GM19239 (cell line): ENCODE measurements around the gene ITGB2.
"Not testable (repeated sequence)": the region's sequence is repeated elsewhere in the genome, so short reads cannot be mapped to it uniquely, and the experiment has no call there.

Experiments used
- DNase-seq: peaks from one replicate; pipeline ENCODE4 v3.0.0; 2011; ENCODE audit warnings: low spot score; ENCODE audit not compliant: insufficient read length
- FAIRE-seq: peaks from 2 replicates; lab custom pipeline; 2011; peaks lifted over from hg19 to GRCh38; lab: Jason Lieb, UNC

The ITGB2 gene

DNA sequence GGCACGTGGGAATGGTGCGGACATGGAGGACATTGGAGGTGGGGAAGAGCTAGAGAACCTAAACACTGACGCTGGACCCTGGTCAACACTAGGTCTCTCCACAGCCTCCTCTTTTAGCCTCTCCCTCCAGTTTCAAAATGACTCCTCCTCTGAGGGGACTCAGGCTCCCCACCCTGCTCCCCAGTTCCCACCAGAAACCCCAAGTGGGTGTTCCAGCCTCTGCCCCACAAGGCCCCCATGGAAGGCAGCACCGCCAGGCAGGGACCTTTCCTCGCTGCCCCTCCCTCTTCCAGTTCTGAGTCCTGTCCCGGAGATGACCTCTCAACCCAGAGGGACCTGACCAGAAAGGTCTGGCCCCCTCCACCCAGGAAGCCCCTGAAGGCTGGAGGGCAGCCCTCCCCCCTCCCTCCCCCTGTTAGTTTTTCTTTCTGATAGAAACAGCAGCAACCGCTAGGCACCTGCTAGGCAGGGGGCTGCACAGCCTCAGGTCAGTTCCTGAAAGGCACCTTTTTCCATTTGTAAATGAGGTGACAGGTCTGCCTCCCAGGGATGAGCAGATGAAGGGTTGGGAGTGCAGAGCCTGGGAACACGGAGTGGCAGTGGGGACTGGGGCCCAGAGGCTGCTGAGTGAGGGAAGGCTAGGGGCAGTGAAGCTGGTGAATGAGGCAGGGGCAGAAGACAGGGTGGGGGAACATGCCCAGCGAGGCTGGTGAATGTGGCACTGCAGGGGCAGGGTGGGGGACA lies 9.3 kb upstream of the ITGB2 start:
- peak; percentile 77 for FAIRE-seq
- DNase-seq: no peak

DNA sequence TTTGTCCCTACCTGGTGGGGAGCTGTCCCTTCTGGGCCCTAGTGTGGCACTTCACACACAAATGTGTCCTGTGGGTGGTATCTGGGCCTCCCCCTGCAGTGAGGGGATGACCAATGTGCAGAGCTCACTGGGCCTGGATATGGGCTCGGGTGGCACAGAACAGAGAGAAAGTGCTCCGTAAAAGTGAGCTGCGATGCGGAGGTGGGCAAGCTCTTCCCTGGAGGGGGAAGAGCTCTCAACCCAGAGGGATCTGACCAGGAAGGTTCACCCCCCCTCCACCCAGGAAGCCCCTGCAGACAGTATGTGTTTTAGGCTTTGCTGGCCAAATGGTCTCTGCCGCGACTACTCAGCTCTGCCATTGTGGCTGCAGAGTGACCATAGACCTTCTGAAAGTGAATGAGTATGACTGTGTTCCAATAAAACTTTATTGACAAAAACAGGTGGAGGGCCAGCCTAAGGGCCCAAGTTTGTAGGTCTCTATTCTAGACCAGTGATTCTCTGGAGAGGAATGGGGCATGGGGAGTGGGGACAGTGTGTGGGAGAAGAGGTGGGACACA lies 8.6 kb upstream of the ITGB2 start:
- FAIRE-seq (peak; percentile 81), DNase-seq (no peak)

DNA sequence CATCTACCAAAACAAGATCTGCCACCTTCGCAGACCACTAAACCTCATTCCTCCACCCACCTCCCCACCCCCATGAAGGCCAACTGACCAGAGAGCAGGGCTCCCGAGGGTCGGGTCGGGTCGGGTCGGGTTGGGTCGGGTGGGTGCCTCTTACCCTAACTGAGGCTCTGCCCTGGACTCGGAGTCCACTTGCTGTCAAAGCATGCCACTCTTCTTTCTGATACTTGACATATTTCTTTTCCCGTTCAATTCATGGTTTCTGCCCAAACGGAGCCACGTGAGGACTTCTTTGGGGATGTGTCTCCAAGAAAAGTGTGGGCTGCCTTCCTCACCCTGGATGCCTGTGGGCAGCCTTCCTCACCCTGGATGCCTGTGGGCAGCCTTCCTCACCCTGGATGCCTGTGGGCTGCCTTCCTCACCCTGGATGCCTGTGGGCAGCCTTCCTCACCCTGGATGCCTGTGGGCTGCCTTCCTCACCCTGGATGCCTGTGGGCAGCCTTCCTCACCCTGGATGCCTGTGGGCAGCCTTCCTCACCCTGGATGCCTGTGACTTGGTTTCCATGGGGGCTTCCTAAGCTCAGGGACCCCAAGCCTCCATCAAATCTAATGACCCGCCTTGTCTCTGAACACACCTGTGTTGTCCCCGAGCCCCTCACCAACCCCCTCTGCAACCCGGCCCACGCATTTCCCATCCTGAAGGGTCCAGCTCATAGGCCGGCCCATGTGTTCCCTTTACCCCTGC lies 8.0 kb upstream of the ITGB2 start:
- DNase-seq: not testable (repeated sequence)
- FAIRE-seq: peak; percentile 78

DNA sequence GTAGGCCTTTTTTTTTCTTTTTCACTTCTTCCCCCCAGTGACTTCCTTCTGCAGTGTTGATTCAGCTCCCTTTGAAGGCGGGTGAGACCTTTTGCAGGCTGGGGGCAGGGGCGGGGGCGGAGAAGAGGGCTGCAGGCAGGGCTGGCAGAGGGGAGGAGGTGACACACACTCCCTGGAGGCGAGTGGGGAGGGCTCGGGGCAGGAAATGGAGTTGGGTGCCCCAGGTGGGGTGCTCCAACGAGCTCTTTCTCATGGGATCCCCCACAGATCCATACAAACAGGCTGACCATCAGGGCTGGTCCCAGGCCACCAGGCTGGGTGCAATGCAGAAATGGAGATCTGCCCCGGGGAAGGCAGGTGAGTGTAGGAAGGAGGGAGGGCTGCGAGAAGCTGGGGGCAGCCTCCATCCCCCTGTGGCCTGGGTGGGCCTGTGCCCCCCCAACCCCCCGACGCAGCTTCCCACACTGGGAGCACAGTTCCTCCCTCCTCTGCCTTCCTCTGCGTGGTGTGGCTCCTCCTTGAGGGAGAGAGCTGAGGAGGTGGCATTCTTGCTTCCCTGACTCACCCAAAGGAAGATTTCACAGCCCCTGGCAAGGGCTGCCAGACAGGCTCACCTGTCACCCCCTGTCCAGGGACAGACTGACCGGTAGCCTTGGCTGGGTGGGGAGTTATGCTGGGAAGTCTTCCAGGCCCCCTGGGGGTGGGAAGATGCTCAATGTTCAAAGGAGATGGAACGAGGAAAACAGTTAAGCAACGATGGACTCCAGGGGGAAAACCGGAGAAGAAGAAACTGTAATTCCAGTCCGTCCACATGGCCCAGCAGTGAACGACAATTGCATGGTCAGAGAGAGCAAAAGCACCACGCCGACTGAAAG lies 7.1 kb upstream of the ITGB2 start:
- no peak for DNase-seq

DNA sequence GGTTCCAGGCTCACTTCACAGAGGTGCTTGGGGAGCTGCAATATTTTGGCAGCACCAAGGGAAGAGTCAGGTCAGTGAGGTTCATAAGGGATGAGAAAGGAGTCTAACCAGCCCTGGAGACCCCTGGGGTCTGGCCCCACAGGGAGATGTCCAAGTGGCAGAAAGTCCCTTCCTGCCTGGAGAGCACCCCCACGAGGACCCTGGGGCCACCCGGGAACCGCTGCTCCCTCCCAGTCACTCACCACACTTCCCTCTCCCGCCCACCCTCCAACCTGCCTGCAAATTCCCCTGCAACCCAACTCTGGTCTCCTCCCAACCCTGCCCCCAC lies 6.5 kb upstream of the ITGB2 start:
- FAIRE-seq (no peak), DNase-seq (no peak)

More for the DNA sequence above, 7.1 kb upstream of the ITGB2 start:
- peak; percentile 98 for FAIRE-seq

DNA sequence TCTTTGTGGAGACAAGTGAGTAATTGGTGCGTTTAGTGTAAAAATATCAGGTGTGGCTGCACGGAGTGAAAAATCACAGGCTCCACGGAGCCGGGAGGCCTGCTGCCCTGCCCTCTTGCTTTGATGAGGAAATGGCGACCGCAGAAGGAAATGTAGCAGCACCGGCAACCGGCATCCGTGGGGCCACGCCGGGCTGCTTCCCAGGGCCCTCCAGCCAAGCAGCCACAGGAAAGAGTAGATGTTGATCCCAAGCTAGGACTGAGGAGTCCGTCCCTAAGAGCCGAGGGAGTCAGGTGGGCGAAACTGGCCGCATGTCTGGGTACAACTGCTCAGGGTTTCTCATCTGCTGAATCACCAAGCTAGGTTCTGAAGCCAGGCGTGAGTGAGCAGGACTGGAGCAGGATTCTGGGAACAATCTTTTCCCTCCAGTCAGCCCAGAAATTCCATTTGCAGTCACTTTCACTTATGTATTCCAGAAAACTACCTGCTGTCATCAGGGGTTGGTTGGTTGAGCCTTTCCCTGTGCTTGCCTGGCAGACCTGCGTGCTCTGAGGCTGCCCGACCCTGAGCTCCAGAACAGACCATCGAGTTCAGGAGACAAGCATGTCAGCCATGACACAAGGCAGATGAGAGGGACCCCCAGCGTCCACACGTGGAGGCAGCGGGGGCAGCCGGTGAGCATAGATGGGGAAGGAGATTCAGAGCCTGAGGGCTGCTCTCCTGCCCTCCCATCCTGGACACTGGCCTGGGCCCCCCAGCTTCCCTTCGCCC lies 5.8 kb upstream of the ITGB2 start:
- DNase-seq (no peak), FAIRE-seq (peak; percentile 90)

DNA sequence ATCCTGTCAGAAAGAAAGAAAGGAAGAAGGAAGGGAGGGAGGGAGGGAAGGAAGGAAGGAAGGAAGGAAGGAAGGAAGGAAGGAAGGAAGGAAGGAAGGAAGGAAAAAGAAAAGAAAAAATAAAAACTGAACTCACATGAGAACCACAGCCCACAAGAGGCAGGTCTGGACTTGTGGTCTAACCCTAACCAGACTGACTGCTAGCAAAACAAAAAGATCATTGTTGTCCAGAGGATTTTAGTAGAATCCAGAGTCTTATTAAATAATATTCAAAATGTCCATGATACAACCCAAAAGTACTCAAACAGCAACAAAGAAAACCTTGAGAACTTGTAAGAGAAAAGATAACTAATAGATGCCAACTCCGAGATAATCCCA lies 4.7 kb upstream of the ITGB2 start:
- DNase-seq (no peak), FAIRE-seq (no peak)

DNA sequence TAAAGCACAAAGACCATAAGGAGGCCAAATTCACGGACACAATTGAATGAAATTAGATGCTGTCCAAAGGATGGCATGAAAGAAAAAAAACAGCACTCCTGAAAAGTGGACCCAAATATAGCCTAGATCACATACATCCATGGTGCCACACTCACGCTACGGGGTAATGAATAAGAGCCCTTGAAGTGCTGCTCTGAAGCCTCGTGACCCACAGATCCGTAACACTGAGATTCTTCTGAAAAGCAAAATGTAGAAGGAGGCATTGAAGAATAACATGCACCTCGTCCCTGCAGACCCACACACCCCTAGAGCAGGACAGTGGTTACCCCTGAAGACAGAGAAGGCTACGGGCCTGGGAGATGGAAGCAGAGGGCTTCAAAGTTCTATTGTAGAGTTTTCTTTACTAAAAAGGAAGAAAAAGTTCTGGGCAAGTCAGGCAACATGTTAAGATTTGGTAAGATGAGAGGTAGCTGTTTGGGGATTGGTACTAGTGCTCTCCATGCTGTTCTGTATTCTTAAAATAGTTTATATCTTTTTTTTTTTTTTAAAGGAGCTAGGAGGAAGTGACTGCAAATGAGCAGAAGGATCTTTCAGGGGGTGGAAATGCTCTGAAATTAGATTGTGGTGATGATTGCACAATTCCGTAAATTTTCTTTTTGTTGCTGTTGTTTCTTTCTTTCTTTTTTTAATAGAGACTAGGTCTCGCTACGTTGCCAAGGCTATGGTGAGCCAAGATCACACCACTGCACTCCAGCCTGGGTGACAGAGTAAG lies 4.1 kb upstream of the ITGB2 start:
- DNase-seq: no peak
- peak; percentile 56 for FAIRE-seq

DNA sequence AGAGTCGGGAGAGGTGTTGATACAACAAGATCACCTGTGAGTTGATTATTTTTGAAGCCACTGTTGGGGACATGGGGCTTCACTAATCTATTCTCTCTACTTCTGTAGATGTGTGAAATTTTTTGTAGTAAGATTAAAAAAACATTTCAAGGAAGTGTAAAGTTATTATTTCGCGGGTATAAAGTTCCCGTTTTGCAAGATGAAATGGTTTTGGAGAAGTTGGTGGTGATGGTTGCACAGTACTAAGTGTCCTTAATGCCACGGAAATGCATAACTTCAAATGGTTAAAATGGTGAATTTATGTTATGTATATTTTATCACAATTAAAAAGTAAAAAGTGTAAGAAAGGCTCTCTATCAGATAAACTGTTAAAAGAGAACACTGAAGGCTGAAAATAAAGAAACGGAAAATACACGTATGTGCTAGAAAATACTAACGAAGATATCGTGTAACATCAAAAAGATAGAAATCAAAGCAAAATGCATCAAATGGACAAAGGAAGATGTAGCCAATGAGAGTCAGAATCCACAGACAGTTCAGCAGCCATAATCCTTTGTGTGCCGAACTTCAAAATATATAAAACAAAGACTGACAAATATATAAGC lies 2.9 kb upstream of the ITGB2 start:
- FAIRE-seq: no peak
- DNase-seq: no peak

DNA sequence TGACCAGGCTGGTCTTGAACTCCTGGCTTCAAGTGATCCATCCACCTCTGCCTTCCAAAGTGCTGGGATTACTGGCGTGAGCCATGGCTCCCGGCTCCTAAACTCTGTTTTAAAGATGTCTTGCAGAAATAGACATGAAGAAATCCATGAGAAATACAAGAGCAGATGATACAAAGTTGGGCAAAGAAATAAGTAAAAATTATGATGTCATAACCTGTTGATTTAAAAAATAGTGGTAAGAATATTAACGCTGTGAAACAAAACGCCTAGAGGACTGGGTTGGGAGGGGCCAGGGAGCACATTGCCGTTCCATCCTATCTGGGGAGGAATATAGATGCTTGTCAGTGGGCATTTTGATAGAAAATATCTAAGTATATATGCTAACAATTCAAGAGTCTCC lies 1.2 kb upstream of the ITGB2 start:
- DNase-seq (no peak), FAIRE-seq (no peak)

DNA sequence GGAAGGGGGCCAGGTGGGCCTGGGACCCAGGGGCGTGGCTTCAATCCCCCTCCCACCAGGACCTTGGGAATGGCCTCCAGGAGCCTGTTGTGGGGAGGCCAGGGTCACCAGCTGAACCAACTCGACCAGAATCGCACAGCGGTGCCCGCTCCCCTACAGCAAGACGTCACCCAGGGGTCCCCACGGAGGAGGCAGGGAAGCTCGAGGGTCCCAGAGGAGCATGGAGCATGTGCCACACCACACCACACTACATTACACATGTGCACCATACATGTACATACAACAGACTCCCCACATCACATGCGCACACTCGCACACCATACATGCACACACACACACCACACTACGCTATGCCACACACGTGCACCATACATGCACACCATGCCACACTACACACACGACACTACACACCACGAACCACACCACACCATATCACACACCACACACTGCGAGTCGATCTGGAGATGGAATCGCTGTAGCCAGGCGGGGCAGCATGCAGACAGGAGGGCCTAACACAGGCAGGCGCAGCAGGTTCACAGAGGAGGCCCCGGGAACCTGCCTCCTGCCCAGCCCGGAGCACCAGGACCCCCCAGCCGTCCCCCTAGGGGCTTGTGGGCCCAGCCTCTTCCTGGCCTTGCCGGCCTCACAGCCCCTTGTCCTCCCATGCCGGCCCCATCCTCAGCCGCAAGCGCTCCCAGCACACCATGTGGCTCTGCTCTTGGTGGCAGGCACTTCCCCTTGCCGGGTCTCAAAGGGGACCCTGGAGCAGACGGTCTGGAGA lies 596 bp downstream of the ITGB2 start:
- peak; percentile 33 for FAIRE-seq
- no peak for DNase-seq

DNA sequence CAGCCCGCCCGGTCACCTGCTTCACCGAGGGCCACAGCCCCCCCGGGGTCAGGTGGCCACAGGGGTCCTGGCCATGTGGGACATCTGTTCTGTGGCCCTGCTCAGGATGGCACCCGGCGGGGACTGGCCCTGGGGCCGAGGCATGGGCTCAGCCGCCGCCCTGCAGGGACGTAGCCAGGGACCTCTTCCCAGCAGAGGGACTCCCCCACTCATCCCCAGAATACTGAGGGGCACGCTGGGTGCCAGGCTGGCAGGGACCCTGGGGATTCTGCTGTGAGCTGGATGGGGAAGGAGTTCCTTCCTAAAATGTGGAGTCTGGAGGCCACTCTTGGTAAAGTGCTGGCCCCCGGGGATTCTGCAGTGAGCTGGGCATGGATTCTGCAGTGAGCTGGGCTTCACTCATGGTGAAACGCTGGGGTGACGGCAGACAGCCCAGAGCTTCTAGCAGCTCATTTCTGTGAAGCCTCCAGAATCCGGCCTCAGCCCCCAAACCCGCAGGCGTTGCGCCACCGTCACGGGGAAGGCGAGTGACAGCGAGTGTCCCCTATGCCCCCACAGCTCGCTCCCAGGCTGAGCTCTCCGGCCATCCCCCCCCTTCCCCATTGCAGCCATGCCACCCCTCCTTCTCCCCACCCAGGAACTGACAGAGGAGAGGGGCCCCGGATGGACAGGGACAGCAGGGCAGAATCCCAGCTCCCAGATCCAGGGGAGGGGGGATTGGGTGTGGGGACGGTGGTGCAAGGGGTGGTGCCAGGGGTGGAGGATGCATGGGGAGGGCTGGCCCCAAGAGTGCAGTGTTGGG lies 1.4 kb downstream of the ITGB2 start:
- FAIRE-seq: no peak
- DNase-seq: no peak

DNA sequence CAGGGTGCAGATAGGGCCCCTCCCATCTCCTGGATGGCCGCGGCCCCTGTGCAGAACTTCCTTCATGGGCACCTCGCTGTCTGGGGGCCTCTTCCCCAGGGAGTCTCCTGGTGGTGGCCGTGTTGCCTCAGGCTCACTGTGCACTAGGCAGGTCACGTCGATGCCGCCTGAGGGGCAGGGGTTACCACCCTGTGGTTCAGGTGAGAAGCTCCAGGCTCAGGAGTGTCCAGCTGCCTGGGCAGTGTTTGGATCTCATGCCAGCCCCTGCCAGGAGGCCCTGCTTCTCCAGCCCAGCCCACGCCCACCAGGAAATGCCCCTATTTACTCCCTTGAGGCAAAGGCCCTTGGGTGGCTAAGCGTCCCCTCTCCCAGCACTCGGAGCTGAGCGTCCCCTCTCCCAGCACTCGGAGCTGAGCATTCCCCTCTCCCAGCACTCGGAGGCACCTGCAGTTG lies 2.1 kb downstream of the ITGB2 start:
- FAIRE-seq (no peak), DNase-seq (no peak)

DNA sequence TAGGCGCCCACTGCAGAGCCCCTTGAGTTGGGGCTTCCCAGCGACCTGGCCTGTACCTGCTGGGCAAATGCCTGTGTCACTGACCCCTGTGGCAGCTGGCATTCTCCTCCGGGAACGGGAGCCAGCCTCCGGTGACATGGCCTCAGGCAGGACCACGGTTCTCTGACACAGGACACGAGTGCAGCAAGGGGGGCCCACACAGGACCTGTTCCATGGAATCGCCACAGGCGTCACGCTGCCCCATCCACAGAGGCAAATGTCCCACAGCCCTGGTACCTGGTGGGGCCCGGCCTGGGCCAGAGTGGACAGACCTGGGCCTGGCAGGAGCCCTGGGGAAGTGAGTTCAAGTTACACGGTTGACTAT lies 2.6 kb downstream of the ITGB2 start:
- FAIRE-seq (no peak), DNase-seq (no peak)

DNA sequence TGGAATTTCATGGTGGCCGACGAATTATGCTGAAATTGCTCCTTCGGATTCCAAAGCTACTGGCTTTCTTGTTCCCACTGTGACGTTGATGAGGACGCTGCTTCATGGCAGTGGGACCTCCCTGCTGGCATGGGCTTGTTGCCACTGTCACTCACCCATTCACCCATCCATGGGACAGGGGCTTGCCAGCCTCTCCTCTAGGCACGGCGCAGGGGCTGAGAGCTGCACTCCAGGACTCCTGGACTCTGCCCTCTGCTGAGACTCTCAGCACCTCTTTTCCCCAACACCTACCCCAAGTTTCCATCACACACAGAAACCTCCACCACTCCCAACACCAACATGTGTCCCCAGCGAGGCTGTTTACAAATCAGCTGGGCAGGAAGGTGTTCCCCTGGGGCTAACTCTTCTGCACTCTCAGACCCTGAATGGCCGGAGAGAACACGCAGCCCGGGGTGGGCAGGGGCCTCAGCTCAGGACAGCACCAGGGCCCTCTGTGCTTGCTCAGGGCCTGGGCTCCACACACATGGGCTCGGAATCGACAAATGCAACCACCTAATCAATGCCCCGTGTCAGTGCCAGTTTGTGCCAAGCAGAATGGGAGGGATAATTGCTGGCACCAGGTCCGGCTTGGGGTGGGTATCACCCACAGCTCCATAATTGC lies 3.1 kb downstream of the ITGB2 start:
- DNase-seq (no peak), FAIRE-seq (no peak)

DNA sequence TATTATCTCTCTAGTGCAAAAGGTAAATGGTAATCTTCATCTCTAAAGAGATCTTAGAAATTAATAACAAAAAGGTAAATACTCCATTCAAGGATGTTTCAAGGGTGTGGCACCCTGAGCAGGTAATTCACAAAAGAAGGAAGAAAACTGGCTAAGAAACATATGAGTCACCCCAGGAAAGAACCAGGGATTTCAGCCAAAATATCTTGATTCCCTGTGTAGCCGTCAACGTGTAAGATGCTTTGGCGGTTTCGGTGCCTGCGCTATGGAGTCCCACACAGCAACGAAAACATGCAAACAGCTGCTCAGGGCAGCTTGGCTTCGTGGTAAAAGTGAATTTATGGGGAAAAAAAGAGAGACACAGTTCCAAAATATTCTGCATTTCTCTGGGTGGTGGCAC lies 3.7 kb downstream of the ITGB2 start:
- FAIRE-seq: no peak
- DNase-seq: no peak
